HepG2 (cell line): ENCODE data around the gene ST6GALNAC6. TPM values are rescaled to one million over a fixed set of nuclear protein-coding genes. Genes with fewer than 3 reads are reported as not detected.
A peak's percentile ranks its signal among the peaks of the same experiment; 100 is the strongest.
"Not testable (repeated sequence)": the region's sequence is repeated elsewhere in the genome, so short reads cannot be mapped to it uniquely, and the experiment has no call there.

ENCODE experiments used
- ATAC-seq: fragments of 200-7000 bp; cut with Tn5 transposase; 3 replicates; pipeline ENCODE4 v1.9.1; 2020; ENCODE audit warnings: mild to moderate bottlenecking, moderate library complexity
- BruUV-seq: library from RNA; stranded (reverse); fragments of 400-500 nt; replicated peaks from 2 replicates; lab custom pipeline; 2021; lab: Mats Ljungman, UMichigan
- CTCF ChIA-PET: fragments of 300-600 bp; formaldehyde crosslinking; extraction: SDS; loops from one replicate; lab custom pipeline; 2021; ENCODE audit warnings: low total read pairs, inconsistent platforms, low intra/inter-chr PET ratio; lab: Yijun Ruan, JAX
- POLR2A ChIA-PET: fragments of 350-600 bp; sonication (Branson Sonifier 250); formaldehyde crosslinking; loops from one replicate; lab custom pipeline; 2020; ENCODE audit warnings: antibody characterized with exemption, inconsistent platforms; lab: Yijun Ruan, JAX
- DNase-seq: peaks from one replicate; pipeline ENCODE4 v3.0.0-alpha.2; 2015; ENCODE audit warnings: low spot score
- FAIRE-seq: peaks from 3 replicates; lab custom pipeline; 2011; peaks lifted over from hg19 to GRCh38; lab: Jason Lieb, UNC
- H2AFZ ChIP-seq: one replicate; pipeline ENCODE4 v1.6.1; 2011; ENCODE audit warnings: low read length, inconsistent platforms
- H3K27ac ChIP-seq: fragments of 300-600 bp; 3 replicates; pipeline ENCODE4 v1.8.0; 2011; ENCODE audit warnings: mixed run types, mild to moderate bottlenecking, mixed read lengths, low read length, inconsistent platforms; ENCODE audit not compliant: insufficient read depth; ENCODE audit errors: extremely low read length
- H3K27me3 ChIP-seq, 2 experiments: fragments of 200-600 bp in 1 of 2; 2 replicates in 1 of 2; 3 replicates in 1 of 2; pipeline versions ENCODE4 v1.6.0 to v1.8.0; 2011; ENCODE audit warnings: low read length in 2 of 2, mild to moderate bottlenecking in 2 of 2, moderate library complexity in 2 of 2, inconsistent platforms in 1 of 2; ENCODE audit not compliant: insufficient read depth in 2 of 2, control insufficient read depth in 1 of 2
- H3K36me3 ChIP-seq, 2 experiments: fragments of 200-600 bp in 1 of 2; replicated peaks in 1 of 2; 2 replicates in 1 of 2; 3 replicates in 1 of 2; pipeline versions ENCODE4 v1.5.1 to v1.8.0; 2011; ENCODE audit warnings: low read length in 2 of 2, inconsistent platforms in 1 of 2; ENCODE audit not compliant: insufficient read depth in 2 of 2, control insufficient read depth in 1 of 2
- H3K4me1 ChIP-seq: 2 replicates; pipeline ENCODE4 v1.5.1; 2012; ENCODE audit warnings: low read length, inconsistent platforms; ENCODE audit not compliant: insufficient read depth
- H3K4me2 ChIP-seq: 2 replicates; pipeline ENCODE4 v1.6.0; 2011; ENCODE audit warnings: low read depth, low read length, inconsistent platforms
- H3K4me3 ChIP-seq, 3 experiments: fragments of 200-600 bp in 1 of 3; sonication (generic), shearing (Covaris generic) in 1 of 3; replicated peaks in 1 of 3; 2 replicates each; pipeline ENCODE4 v1.5.1; 2011 to 2016; ENCODE audit warnings: low read length in 3 of 3, inconsistent platforms in 2 of 3, low read depth in 2 of 3, mild to moderate bottlenecking in 2 of 3, control low read depth in 1 of 3, mixed read lengths in 1 of 3; ENCODE audit not compliant: insufficient read depth in 1 of 3
- H3K79me2 ChIP-seq: one replicate; pipeline ENCODE4 v1.6.1; 2011; ENCODE audit warnings: low read length, inconsistent platforms; ENCODE audit not compliant: insufficient read depth
- H3K9ac ChIP-seq: 2 replicates; pipeline ENCODE4 v1.6.0; 2011; ENCODE audit warnings: mild to moderate bottlenecking, low read depth, low read length, inconsistent platforms; ENCODE audit not compliant: insufficient read depth
- H3K9me3 ChIP-seq: 2 replicates; pipeline ENCODE4 v1.5.1; 2012; ENCODE audit warnings: mild to moderate bottlenecking, low read length
- H4K20me1 ChIP-seq: 2 replicates; pipeline ENCODE4 v1.6.0; 2011; ENCODE audit warnings: inconsistent platforms, mild to moderate bottlenecking, low read length, moderate library complexity; ENCODE audit not compliant: insufficient read depth
- POLR2G ChIP-seq: fragments of 200-400 bp; formaldehyde crosslinking; IDR thresholded peaks from 2 replicates; pipeline ENCODE4 v1.6.1; 2018; ENCODE audit warnings: mild to moderate bottlenecking, low read depth, low read length, moderate library complexity
- ZMYM3 ChIP-seq: sonication (generic); formaldehyde crosslinking; IDR thresholded peaks from 2 replicates; pipeline ENCODE4 v1.5.1; 2020; ENCODE audit warnings: mild to moderate bottlenecking, missing genetic modification reagents
- ZNF121 ChIP-seq: sonication (generic); formaldehyde crosslinking; IDR thresholded peaks from 2 replicates; pipeline ENCODE4 v1.5.0; 2020; ENCODE audit warnings: mild to moderate bottlenecking, missing genetic modification reagents
- ZNF253 ChIP-seq: sonication (generic); formaldehyde crosslinking; IDR thresholded peaks from 2 replicates; pipeline ENCODE4 v1.8.0; 2022; ENCODE audit warnings: mild to moderate bottlenecking, missing genetic modification reagents, borderline replicate concordance
- WGBS: methylation state at CpG from one replicate; pipeline ENCODE4 v1.1.6; 2017; ENCODE audit warnings: low lambda C conversion rate; 5-methylcytosine and 5-hydroxymethylcytosine counted together
- in situ Hi-C: cut with HindIII; loops from 2 replicates; pipeline ENCODE4 v1.10.0; 2017; ENCODE audit warnings: low pct_unique_long_range_greater_than_20kb; ENCODE audit not compliant: extremely low pct_ligation_motif_present
- intact Hi-C: fragments of 100-400 bp; cut with micrococcal nuclease; formaldehyde crosslinking; loops from one replicate; pipeline ENCODE4 v1.10.0; 2022; ENCODE audit not compliant: unreplicated experiment
- polyA plus RNA-seq, 8 experiments: library from polyadenylated mRNA; depleted of rRNA in 3 of 8; stranded (reverse) in 7 of 8; unstranded in 1 of 8; fragments of >200 nt; fragmentation: Illumina TruSeq in 4 of 8; extraction: Trizol in 4 of 8; gene quantifications; 2 replicates each; pipeline versions ENCODE4 v1.2.1 to v1.2.3, GENCODE V29; 2011 to 2016; ENCODE audit warnings: low read depth in 4 of 8, missing spikeins in 1 of 8, mixed read lengths in 1 of 8; ENCODE audit not compliant: insufficient read depth in 1 of 8
- total RNA-seq, 5 experiments: library from RNA; depleted of rRNA; stranded (reverse); fragments of >200 nt; fragmentation: Illumina TruSeq; extraction: Trizol; gene quantifications; 2 replicates each; pipeline ENCODE4 v1.2.3, GENCODE V29; 2016; ENCODE audit warnings: low read depth in 1 of 5
- TF ChIP-seq, protein P1 (sequence below): sonication (generic); formaldehyde crosslinking; IDR thresholded peaks from 2 replicates; pipeline ENCODE4 v1.5.0; 2020; ENCODE audit warnings: mild to moderate bottlenecking, missing genetic modification reagents

Gene ST6GALNAC6
- total and polyA plus RNA-seq, 2 of the 13 experiments (the other 11 are each of a cell fraction or from before 2014, with no cell fraction given): 18.5 to 65.4 TPM

GRCh38 chr9:127883959-127884358 is 15.4 kb downstream of the ST6GALNAC6 start:
- Histone ChIP-seq H3K36me3 (peaks cover 9 to 19% of the 10 kb centered on the region in 2 experiments; a peak in 4 of 5 replicates), H2AFZ (no peak overlapping the region), H3K4me2 (no peak overlapping the region), H3K79me2 (no peaks in the 10 kb centered on the region), H3K27ac (no peak overlapping the region), H3K4me1 (peaks cover 4% of the 10 kb centered on the region; the same call in 1 of the 2 replicates)
- BruUV-seq: no TSS peak
- ATAC-seq (no peak; the same call in 1 of the 3 replicates), FAIRE-seq (no peak)
- CTCF ChIA-PET: no interaction called here
- intact Hi-C loops (no loop called here), in situ Hi-C loops (no loop called here)
- TF ChIP-seq POLR2G (peak; percentile 49; the same call in 1 of the 2 replicates), ZNF253 (CRISPR knock-in tag) (no peak)
- TF ChIP-seq, all 625 proteins: peak for 1
- WGBS: 98% methylated on average over 7 of the region's 7 CpGs
- POLR2A ChIA-PET: no interaction called here
- Histone ChIP-seq H4K20me1 (no peaks in the 10 kb centered on the region), H3K9ac (no peak overlapping the region), H3K27me3 (no peaks in the 10 kb centered on the region), H3K9me3 (no peaks in the 10 kb centered on the region), H3K4me3 (no peak overlapping the region)
- no peak for DNase-seq

- ATAC-seq, in situ Hi-C loops, H4K20me1 ChIP-seq, DNase-seq, intact Hi-C loops, FAIRE-seq, H3K9ac ChIP-seq, H3K4me2 ChIP-seq, H3K9me3 ChIP-seq, H3K79me2 ChIP-seq, H3K27me3 ChIP-seq, H3K27ac ChIP-seq, BruUV-seq, H2AFZ ChIP-seq, CTCF ChIA-PET, H3K4me3 ChIP-seq, H3K36me3 ChIP-seq: not testable (repeated sequence)
- H3K4me1 ChIP-seq: peaks cover 21% of the 10 kb centered on the region
- WGBS: 72% methylated on average over 3 of the region's 3 CpGs
- TF ChIP-seq ZNF121 (CRISPR knock-in tag) (peak; percentile 53; the same call in 1 of the 2 replicates), ZMYM3 (peak; percentile 18; the same call in 1 of the 2 replicates)
- TF ChIP-seq, protein P1, sequence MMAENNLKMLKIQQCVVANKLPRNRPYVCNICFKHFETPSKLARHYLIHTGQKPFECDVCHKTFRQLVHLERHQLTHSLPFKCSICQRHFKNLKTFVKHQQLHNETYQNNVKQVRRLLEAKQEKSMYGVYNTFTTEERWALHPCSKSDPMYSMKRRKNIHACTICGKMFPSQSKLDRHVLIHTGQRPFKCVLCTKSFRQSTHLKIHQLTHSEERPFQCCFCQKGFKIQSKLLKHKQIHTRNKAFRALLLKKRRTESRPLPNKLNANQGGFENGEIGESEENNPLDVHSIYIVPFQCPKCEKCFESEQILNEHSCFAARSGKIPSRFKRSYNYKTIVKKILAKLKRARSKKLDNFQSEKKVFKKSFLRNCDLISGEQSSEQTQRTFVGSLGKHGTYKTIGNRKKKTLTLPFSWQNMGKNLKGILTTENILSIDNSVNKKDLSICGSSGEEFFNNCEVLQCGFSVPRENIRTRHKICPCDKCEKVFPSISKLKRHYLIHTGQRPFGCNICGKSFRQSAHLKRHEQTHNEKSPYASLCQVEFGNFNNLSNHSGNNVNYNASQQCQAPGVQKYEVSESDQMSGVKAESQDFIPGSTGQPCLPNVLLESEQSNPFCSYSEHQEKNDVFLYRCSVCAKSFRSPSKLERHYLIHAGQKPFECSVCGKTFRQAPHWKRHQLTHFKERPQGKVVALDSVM (CRISPR knock-in tag): peak; percentile 70
- POLR2A ChIA-PET: interaction anchor here (1.2 to 2.6 kb wide), 4 partner anchors 16 to 147 kb away, joined by 3 to 12 read pairs (median 4); partner anchors contain the start of gene ST6GALNAC4
Observed at GRCh38 chr9:127881715-127882114, 17.7 kb downstream of the ST6GALNAC6 start.
